Panc1 (cell line): Measurements from ENCODE around the gene FSTL4. TPM values are rescaled to one million over a fixed set of nuclear protein-coding genes. Genes with fewer than 3 reads are reported as not detected.

Experiments used
- ATAC-seq: fragments of 200-7000 bp; cut with Tn5 transposase; 2 replicates; pipeline ENCODE4 v1.9.1; 2020; ENCODE audit warnings: mild to moderate bottlenecking, moderate library complexity
- BruUV-seq: library from RNA; stranded (reverse); fragments of 400-500 nt; replicated peaks from 2 replicates; lab custom pipeline; 2021; lab: Mats Ljungman, UMichigan
- CTCF ChIA-PET: fragments of 300-600 bp; sonication (Branson Sonifier 250); formaldehyde crosslinking; loops from one replicate; lab custom pipeline; 2022; ENCODE audit warnings: antibody characterized with exemption; lab: Charles Lee
- POLR2A ChIA-PET: fragments of 300-600 bp; sonication (Branson Sonifier 250); formaldehyde crosslinking; loops from one replicate; lab custom pipeline; 2022; ENCODE audit warnings: antibody characterized with exemption; lab: Charles Lee
- DNase-seq: peaks from one replicate; pipeline ENCODE4 v3.0.0-alpha.2; 2010; ENCODE audit warnings: low read depth, low spot score
- H3K27ac ChIP-seq: 2 replicates; pipeline ENCODE4 v1.5.1; 2011; ENCODE audit warnings: mild to moderate bottlenecking, low read length, inconsistent platforms
- H3K27me3 ChIP-seq: fragments of 200-500 bp; sonication (Bioruptor generic); 2 replicates; pipeline ENCODE4 v1.6.0; 2014; ENCODE audit warnings: low read length, inconsistent platforms; ENCODE audit not compliant: control insufficient read depth, insufficient read depth
- H3K36me3 ChIP-seq: fragments of 200-500 bp; sonication (Bioruptor generic); 2 replicates; pipeline ENCODE4 v1.5.1; 2014; ENCODE audit warnings: inconsistent platforms, mild to moderate bottlenecking, low read length, moderate library complexity; ENCODE audit not compliant: control insufficient read depth, insufficient read depth
- H3K4me1 ChIP-seq: 2 replicates; pipeline ENCODE4 v1.5.1; 2011; ENCODE audit warnings: inconsistent platforms, mild to moderate bottlenecking, low read length, moderate library complexity; ENCODE audit not compliant: control insufficient read depth, insufficient read depth
- H3K4me3 ChIP-seq, 2 experiments: 2 replicates each; pipeline ENCODE4 v1.5.1; 2011 to 2012; ENCODE audit warnings: low read depth in 2 of 2, low read length in 2 of 2, mild to moderate bottlenecking in 2 of 2, inconsistent platforms in 1 of 2, moderate library complexity in 1 of 2
- H3K9me3 ChIP-seq: fragments of 200-500 bp; sonication (Bioruptor generic); 2 replicates; pipeline ENCODE4 v1.5.1; 2014; ENCODE audit warnings: low read depth, mild to moderate bottlenecking, inconsistent platforms, low read length, moderate library complexity; ENCODE audit not compliant: control insufficient read depth, insufficient read depth
- POLR2AphosphoS5 ChIP-seq: IDR thresholded peaks from 2 replicates; pipeline ENCODE4 v1.6.1; 2012; ENCODE audit warnings: mild to moderate bottlenecking, low read depth, low read length, moderate library complexity
- REST ChIP-seq, 2 experiments: IDR thresholded peaks; 2 replicates each; pipeline ENCODE4 v1.6.1; 2011 to 2012; ENCODE audit warnings: low read depth in 2 of 2, control low read depth in 1 of 2, low read length in 1 of 2, mild to moderate bottlenecking in 1 of 2, moderate library complexity in 1 of 2; ENCODE audit not compliant: insufficient read depth in 1 of 2
- SIN3A ChIP-seq: IDR thresholded peaks from 2 replicates; pipeline ENCODE4 v1.6.1; 2012; ENCODE audit warnings: low read depth, mild to moderate bottlenecking, low read length, moderate library complexity, borderline replicate concordance; ENCODE audit not compliant: insufficient read depth
- TCF7L2 ChIP-seq: IDR thresholded peaks from 2 replicates; pipeline ENCODE4 v1.6.1; 2011; ENCODE audit warnings: mild to moderate bottlenecking, low read depth, low read length, inconsistent platforms
- in situ Hi-C: cut with HindIII; loops from 2 replicates; pipeline ENCODE4 v1.10.0; 2016; ENCODE audit warnings: low sequenced_read_pairs, low pct_unique_long_range_greater_than_20kb
- intact Hi-C: fragments of 100-400 bp; cut with micrococcal nuclease; formaldehyde crosslinking; loops from one replicate; pipeline ENCODE4 v1.10.0; 2022; ENCODE audit not compliant: unreplicated experiment
- total RNA-seq: library from RNA; stranded (reverse); gene quantifications from one replicate; pipeline ENCODE4 v1.2.1, GENCODE V29; 2021; ENCODE audit not compliant: unreplicated experiment
- TF ChIP-seq, protein P1 (sequence below): fragments of 450-650 bp; IDR thresholded peaks from 2 replicates; pipeline ENCODE4 v1.5.1; 2017; ENCODE audit warnings: mild to moderate bottlenecking

Gene FSTL4
- total RNA-seq, 1 experiment from 2014 or later = 0.18 TPM

GRCh38 chr5:133391354-133392136 lies 220.8 kb downstream of the FSTL4 start:
- CTCF ChIA-PET = no interaction called here
- in situ Hi-C loops = no loop called here

DNA sequence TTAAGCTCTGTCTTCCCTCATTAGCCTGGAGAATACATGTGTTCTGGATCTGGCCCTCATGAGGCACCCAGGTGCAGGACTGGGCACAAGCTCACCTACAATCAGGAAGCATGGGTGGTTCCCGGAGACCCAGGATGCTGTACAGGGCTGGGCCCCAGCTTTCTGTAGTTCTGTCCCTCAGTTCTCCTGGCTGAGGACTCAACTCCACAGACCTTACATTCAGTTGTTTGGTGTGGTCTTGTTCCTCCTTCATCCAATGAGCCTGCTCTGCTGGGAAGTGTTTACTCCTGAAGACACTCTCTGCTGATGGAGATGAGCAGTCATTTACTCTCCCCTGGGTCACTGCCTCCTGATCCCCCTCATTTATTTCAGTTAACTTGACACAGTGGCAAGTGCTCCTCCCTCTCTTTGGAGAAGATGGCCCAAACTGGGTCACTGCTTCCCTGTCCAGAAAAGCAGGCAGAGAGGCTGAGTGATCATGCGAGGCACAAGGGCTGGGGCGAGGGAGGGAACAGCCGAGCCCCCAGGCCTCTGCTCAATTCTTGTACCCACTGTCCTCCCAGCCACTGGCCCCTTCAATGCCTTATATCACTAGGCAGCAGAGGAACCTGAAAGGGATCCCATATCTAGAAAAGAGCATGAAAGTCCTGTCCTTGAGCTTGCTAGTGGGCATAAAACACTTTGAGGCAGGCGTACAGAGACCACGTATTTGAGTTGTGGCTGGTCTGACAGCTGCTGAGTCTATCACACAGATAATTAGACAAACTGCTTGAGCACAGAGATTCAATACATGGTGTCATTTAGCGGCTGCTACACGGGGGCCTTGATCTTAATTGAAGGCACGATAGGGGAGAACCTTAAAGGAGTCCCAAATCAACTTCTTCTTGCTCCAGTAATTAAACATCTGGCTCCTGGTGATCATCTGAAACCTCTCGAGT lies 221.7 kb downstream of the FSTL4 start:
- H3K9me3 ChIP-seq = no peaks in the 10 kb centered on the region
- CTCF ChIA-PET = no interaction called here
- no peak for TF ChIP-seq REST (IDR thresholded peaks at IDR 0.05; ENCODE audit: insufficient read depth in 1 of 2, low read depth in 2 of 2, low read length in 1 of 2)
- no peak for TF ChIP-seq POLR2AphosphoS5
- TF ChIP-seq SIN3A = no peak
- no peak for TF ChIP-seq TCF7L2

More at GRCh38 chr5:133391354-133392136, 220.8 kb downstream of the FSTL4 start:
- Histone ChIP-seq H3K27ac (no peak overlapping the region), H3K9me3 (no peaks in the 10 kb centered on the region), H3K36me3 (no peaks in the 10 kb centered on the region), H3K4me3 (no peak overlapping the region), H3K4me1 (no peaks in the 10 kb centered on the region), H3K27me3 (peaks cover 27% of the 10 kb centered on the region)
- BruUV-seq = no TSS peak
- TF ChIP-seq, protein P1, sequence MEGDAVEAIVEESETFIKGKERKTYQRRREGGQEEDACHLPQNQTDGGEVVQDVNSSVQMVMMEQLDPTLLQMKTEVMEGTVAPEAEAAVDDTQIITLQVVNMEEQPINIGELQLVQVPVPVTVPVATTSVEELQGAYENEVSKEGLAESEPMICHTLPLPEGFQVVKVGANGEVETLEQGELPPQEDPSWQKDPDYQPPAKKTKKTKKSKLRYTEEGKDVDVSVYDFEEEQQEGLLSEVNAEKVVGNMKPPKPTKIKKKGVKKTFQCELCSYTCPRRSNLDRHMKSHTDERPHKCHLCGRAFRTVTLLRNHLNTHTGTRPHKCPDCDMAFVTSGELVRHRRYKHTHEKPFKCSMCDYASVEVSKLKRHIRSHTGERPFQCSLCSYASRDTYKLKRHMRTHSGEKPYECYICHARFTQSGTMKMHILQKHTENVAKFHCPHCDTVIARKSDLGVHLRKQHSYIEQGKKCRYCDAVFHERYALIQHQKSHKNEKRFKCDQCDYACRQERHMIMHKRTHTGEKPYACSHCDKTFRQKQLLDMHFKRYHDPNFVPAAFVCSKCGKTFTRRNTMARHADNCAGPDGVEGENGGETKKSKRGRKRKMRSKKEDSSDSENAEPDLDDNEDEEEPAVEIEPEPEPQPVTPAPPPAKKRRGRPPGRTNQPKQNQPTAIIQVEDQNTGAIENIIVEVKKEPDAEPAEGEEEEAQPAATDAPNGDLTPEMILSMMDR = no peak
- no peak for TF ChIP-seq SIN3A
- TF ChIP-seq POLR2AphosphoS5 = no peak
- TF ChIP-seq TCF7L2 = no peak
- no peak for TF ChIP-seq REST (IDR thresholded peaks at IDR 0.05; ENCODE audit: insufficient read depth in 1 of 2, low read depth in 2 of 2, low read length in 1 of 2)
- ATAC-seq (no peak), DNase-seq (no peak)
- POLR2A ChIA-PET = no interaction called here
- intact Hi-C loops = no loop called here

More for the DNA sequence above, 221.7 kb downstream of the FSTL4 start:
- Histone ChIP-seq H3K36me3 (no peaks in the 10 kb centered on the region), H3K4me1 (no peaks in the 10 kb centered on the region), H3K27ac (no peak overlapping the region), H3K4me3 (no peak overlapping the region), H3K27me3 (peaks cover 33% of the 10 kb centered on the region)
- BruUV-seq = no TSS peak
- ATAC-seq (no peak), DNase-seq (no peak)
- POLR2A ChIA-PET = no interaction called here
- intact Hi-C loops (no loop called here), in situ Hi-C loops (no loop called here)
